ENCODE measurements around the gene MED23.

DNA sequence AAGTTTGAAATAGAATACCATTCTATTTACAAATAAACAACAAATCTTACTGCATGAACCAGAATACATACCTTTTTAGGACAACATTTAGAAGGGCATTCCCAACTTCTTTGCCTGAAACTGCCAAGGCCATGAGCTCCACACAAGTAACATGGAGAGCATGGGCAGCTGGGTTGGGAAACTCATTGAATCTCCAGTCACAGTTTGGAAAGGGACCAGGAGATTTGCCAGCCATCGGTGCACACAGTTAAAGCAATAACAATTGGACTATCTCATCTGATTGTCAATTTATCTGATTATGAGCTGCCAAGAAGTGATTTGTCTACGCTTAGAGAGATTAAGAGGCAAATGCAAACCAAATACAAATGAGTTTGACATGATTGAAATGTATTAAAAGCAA lies 35.1 kb downstream of the MED23 start:
- TF ChIP-seq CTCF (conservative IDR thresholded peaks at IDR 0.05; ENCODE audit: low read length) (no peak), EZH2phosphoT487 (IDR thresholded peaks at IDR 0.05; ENCODE audit: borderline replicate concordance) (no peak)

Measured in Loucy (cell line).